HG03280 (cell line): Measurements from ENCODE around the gene TCP1.
"Not testable (repeated sequence)": the region's sequence is repeated elsewhere in the genome, so short reads cannot be mapped to it uniquely, and the experiment has no call there.

Experiments used
- ATAC-seq: cut with Tn5 transposase; IDR thresholded peaks from one replicate; pipeline ENCODE4 v1.9.1; 2021; ENCODE audit warnings: mild to moderate bottlenecking, moderate library complexity; ENCODE audit not compliant: unreplicated experiment

TCP1 gene

GRCh38 chr6:159745081-159745480 lies 44.3 kb downstream of the TCP1 start:
- no peak for ATAC-seq

- no peak for ATAC-seq
Observed at GRCh38 chr6:159742165-159742564, 47.2 kb downstream of the TCP1 start.

- ATAC-seq: no peak
Observed at GRCh38 chr6:159739341-159739740, 50.1 kb downstream of the TCP1 start.

GRCh38 chr6:159736908-159737307 lies 52.5 kb downstream of the TCP1 start:
- ATAC-seq: no peak

- ATAC-seq: not testable (repeated sequence)
Observed at GRCh38 chr6:159733395-159733794, 56.0 kb downstream of the TCP1 start.

GRCh38 chr6:159732550-159732949 lies 56.9 kb downstream of the TCP1 start:
- ATAC-seq: not testable (repeated sequence)

GRCh38 chr6:159730332-159730676 lies 59.1 kb downstream of the TCP1 start:
- ATAC-seq: no peak

- ATAC-seq: no peak
Observed at GRCh38 chr6:159729598-159730331, 59.6 kb downstream of the TCP1 start.

- ATAC-seq: no peak
Observed at GRCh38 chr6:159728531-159728964, 60.9 kb downstream of the TCP1 start.
